Activated effector memory CD4-positive, alpha-beta T cell treated with Interleukin-2 at 50 U/mL for 16 hours (primary cell): ENCODE results near the gene ACTN1.
A peak's percentile ranks its signal among the peaks of the same experiment; 100 is the strongest.
"Not testable (repeated sequence)": the region's sequence is repeated elsewhere in the genome, so short reads cannot be mapped to it uniquely, and the experiment has no call there.

Experiments
- DNase-seq: peaks from one replicate; pipeline ENCODE4 v3.0.0-alpha.2; 2020

The ACTN1 gene

DNA sequence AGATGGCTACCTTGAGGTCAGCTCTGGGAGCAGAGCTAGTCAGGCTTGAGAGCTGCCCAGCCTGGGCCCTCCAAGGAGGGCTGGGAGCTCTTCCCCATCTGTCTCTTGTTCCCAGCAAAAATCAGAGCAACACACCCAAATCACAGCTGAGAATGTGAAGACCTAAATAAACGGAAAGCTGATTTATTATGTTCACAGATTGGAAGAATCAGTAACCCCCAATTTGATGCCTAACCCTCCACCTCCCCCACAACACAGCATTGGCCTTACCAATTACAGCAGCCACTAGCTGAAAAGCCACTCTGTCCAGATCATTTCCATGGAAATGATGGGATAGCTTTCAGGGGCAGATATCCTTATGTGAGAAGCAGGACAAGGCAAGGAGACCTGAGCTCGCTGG, 7.1 kb upstream of the ACTN1 start:
- DNase-seq: no peak

DNA sequence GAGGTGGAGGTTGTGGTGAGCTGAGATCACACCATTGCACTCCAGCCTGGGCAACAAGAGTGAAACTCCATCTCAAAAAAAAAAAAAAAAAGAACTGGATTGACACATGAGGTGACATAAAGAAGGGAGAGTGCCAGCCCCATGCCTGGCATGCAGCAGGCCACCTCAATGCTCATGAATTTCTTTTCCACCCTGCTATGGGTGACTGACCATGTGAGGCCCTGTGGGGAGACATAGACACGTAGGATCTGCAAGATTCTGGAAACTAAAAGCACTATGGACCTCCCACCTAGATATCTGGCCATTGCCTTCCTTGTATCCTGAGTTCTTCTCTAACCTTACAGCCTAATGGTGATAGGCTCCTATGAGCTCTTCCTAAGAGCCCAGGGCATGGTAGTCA, 5.6 kb upstream of the ACTN1 start:
- DNase-seq: no peak

DNA sequence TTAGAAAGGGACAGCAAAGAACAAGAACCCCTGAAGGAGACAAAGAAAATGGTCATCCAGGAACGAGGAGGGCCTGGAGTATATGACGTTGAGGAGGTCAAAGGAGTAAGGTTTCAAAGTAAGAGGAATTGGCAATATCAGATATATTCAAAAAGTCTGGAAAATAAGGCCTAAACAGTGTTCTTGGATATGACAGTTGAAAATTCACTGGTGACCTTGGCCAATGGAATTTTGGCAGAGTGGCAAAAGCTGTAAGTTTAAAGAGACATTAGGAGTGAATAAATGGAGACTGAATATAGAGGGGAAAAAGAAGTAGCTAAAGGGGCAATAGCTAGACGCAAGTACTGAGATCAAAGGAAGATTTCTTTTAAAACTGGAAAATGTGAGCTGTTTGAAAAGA, 4.1 kb upstream of the ACTN1 start:
- no peak for DNase-seq

GRCh38 chr14:68982581-68982980, 3.5 kb upstream of the ACTN1 start:
- no peak for DNase-seq

DNA sequence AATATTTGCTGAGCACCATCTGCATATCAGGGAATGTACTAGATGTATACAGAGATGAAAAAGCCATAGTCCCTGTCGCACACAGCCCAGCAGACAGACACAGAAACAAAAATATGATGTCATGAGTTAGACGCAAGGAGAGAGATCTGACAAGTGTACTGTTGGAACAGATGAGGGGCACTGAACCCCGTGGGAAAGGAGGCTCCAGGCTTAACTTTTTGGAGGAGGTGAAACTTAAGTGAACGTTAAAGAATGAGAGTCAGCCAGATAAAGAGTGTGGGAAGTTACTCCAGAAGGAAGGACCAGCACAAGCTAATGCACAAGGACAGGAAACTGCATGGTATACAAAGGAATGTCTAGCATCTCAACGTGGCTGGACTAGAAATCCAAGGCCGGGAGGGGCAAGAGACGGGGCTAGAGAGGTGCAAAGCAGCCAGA, 2.5 kb upstream of the ACTN1 start:
- DNase-seq: no peak

DNA sequence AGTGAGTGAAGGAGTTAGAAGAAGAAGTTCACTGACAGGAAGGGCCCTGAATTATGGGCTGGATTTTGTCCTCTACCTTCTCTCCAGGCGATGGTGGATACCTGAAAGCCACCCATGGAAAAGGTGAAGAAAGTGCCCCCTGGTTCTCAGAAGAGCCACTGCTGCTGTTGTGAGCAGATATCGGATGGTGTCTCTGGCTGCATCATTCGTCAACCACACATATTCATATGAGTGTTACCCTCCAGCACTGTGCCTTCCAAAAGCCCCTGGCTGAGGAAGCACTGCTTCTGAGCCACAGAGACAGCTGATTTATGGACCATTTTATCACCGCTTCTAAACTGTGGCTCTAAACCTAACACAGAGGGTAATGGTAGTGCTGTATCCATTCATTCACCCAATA, 2.0 kb upstream of the ACTN1 start:
- no peak for DNase-seq

DNA sequence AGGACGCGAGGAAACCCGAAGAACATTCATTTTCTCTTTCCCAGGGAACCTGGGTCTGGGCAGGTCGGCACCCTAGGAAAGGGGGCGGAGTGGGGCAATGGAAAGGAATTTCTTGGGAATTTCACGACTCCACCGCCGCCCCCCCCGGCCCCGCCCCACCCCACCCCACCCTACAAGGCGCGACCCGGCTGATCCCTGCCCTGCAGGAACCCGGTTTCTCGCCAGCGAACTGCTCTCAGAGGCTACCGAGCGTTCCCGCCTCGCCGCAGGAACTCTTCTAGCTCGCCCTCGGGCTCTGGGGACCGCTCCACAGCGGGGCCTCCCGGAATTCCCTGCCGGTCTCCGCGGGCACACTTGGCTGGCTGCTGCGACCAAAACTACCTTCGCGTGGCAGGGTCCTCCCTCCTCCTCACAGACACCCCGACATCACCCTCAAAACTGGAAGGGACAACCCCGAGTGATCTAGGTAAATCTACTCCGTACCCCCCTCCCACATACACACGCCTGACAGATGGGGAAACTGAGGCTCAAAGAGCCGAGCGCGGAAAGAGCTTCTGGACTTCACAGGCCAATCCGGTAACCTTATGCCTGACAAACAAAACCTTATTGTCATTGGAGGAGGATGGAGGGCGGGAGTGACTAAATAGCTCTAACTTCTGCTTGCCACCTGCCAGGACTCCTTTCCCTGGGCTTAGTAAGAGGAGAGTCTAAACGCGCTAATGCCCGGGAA, 785 bp upstream of the ACTN1 start:
- DNase-seq: no peak

DNA sequence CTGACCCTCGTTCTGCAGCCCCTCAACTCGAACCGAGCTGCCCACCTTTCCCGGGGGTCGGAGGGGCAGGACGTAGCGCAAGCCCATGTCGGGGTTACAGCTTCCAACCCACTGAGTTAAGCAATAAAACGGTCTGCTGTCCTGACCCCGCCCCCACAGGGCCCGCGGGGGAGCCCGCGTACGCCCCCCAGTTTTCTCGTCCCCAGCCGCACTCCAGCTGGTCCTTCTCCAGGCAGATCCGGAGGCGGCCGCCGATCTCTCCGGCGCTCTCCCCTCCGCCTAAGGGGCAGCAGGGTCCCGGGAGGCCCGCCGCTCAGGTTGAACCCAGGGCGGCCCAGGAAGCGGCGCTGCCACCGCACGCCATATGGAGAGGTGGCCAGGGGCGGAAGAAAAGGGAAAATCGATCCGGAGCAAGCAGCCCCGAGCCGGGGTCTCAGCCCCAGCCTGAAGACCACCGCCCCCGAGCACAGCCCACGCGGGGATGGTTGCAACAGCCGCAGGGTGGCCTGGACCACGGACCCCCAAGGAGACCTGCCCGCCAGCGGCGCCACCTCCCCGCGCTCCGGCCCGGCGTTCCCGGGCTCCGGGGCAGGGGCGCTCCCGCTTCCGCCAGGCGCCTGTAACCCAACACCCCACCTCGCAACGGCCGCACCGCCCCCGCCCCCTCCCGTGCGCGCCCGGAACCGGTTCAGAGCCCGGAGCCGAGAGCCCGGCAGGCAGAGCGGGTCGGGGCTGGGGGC, 760 bp downstream of the ACTN1 start:
- peak; percentile 12 for DNase-seq

- DNase-seq: peak; percentile 26
Measured at GRCh38 chr14:68977718-68978171, 1.4 kb downstream of the ACTN1 start.

- DNase-seq: no peak
Measured at GRCh38 chr14:68977180-68977717, 1.9 kb downstream of the ACTN1 start.

- DNase-seq: no peak
Measured at GRCh38 chr14:68976160-68977067, 2.7 kb downstream of the ACTN1 start.

GRCh38 chr14:68975667-68976066, 3.4 kb downstream of the ACTN1 start:
- no peak for DNase-seq

- DNase-seq: no peak
Measured at GRCh38 chr14:68974759-68975347, 4.2 kb downstream of the ACTN1 start.

GRCh38 chr14:68973639-68974038, 5.5 kb downstream of the ACTN1 start:
- DNase-seq: no peak

GRCh38 chr14:68973219-68973565, 5.9 kb downstream of the ACTN1 start:
- not testable (repeated sequence) for DNase-seq

- DNase-seq: no peak
Measured at GRCh38 chr14:68972507-68973218, 6.4 kb downstream of the ACTN1 start.

DNA sequence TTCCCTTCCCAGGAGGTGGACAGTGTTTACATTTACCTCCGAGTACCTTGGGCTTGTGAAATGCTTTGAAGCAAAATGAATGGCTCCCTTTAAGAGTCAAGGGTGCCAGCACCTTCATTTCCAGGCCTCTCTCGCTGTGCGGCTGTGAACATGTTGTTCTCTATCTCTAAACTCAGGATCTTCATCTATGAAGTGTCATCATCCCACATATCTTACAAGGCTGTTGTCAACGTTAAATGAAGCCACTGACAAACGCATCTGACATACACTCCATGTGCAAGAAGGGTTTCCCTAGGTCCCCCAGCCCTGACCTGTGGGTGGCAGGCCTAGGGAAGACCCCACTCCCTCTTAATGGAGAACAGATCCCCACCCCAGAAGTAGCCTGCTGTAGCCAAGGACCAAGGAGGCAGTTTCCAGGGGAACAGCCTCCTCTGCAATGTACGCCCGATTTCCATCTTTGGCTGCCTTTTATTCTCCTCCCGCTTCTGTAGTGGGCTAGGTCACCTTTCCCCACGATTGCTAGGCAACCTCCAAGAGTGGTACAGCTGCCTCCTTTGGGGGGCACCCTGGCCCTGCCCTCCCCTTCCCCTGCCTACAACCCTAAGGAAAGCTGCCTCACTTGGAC, 7.6 kb downstream of the ACTN1 start:
- no peak for DNase-seq

- no peak for DNase-seq
Measured at GRCh38 chr14:68970736-68971135, 8.4 kb downstream of the ACTN1 start.

DNA sequence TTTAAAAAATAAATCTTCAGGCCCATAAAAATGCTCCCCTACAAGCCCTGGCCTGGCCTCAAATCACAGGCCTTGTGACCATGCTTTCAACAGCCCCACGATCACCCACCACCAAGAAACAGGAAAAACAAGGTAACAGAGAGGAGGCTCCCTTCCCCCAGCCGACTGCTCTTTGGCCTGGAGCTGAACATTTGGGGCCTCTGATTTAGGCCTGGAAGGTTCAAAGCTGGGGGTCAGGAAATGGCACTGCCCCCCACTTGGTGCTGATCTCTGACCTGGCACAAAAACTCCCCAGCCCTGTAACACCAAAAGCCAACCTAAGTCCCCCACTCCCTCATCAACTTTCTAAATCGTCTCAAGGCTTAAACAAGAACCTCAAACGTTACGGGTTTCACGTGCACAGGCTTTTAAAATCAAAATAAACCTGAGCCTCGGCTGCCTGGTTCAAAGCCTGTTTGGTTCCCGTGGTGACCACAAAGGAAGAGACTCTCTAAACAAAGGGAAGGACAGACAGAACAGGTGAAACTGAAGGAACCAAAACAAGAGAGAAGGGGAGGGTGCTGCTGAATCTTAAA, 9.0 kb downstream of the ACTN1 start:
- DNase-seq: peak; percentile 11

DNA sequence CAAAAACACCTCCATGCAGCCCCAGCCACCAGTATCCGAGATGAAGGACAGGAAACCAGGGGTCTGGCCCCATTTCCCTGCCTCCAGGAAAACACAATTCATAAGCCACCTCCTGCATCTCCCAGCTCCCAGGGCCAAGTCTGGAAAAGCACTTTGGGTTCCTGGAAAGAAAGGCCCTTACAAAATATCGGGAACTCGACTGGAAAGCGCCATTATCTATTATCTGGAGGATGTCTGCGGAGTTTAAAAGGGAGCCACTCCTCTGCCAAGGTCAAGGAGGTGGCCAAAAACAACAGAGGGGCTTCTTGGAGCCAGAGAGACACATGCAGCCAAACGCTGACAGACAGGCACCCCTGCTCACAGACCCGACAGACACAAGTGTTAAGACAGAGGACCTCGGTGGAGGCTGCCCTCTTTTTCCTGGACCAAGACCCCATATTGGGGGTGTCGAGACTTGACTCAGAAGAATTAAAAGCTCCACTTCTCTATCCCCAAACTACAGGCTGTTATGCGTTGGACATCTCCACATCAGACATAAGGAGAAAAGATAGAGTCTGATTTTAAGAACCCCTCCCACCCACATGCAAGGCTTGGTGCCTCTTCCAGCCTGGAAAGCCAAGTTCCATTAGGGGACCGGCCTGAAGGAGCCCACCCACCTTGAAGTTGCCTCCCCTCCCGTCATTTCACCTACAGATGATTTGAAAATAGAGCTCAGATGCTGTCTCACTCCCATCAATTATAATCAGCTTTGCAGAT, 9.6 kb downstream of the ACTN1 start:
- no peak for DNase-seq
